A172 (cell line): ENCODE results near the gene PTGFRN. TPM values are rescaled to one million over a fixed set of nuclear protein-coding genes. Genes with fewer than 3 reads are reported as not detected.

ENCODE experiments used
- DNase-seq: peaks from one replicate; pipeline ENCODE4 v3.0.0-alpha.2; 2015; ENCODE audit warnings: low spot score
- total RNA-seq: library from RNA; depleted of rRNA; stranded (reverse); fragments of >200 nt; shearing (Covaris generic); gene quantifications from 2 replicates; pipeline ENCODE4 v1.2.3, GENCODE V29; 2014; rRNA removed

PTGFRN gene
- total RNA-seq, 1 experiment from 2014 or later: 55.4 TPM

GRCh38 chr1:117033772-117034171 is 124.1 kb downstream of the PTGFRN start:
- no peak for DNase-seq

GRCh38 chr1:117034791-117035290 is 125.1 kb downstream of the PTGFRN start:
- no peak for DNase-seq

GRCh38 chr1:117036018-117036461 is 126.3 kb downstream of the PTGFRN start:
- DNase-seq: no peak

DNA sequence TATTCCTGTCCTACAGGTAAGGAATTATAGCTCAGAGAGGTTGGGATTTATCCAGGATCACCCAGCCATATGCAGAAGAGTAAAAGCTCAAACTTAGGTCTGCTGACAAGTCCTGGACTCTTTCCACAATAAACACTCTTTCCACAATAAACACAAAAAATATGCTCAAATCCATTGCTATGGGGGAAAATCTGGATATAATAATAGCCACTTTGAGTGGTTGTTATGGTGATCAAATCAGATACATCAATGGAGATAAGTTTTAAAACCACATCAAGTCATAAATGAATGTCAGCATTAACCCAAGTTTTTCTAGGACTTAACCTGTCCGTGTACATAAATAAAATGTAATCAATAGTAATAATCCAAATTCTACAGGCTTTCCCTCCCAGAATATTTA is 128.1 kb downstream of the PTGFRN start:
- DNase-seq: no peak

DNA sequence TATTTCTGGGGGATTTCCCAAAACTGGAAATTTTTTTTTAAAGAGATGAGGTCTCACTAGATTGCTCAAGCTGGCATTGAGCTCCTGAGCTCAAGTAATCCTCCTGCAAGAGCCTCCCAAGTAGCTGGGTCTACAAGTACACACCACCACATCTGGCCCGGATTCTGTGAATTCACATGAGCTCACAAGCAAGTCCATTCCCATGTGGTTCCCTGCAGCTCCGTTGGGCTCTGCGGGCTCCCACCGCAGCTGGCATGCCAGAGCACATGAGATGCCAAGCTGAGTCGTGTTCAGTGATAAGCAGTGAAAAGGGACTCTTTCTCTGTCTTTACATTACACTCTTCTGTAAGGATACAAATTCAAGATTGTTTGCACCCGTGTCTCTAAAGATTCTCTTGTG is 128.5 kb downstream of the PTGFRN start:
- DNase-seq: no peak

Other genes starting within 250 kb of the PTGFRN start
- gene IGSF3, start 242.2 kb upstream of the PTGFRN start, total RNA-seq: 20.9 and 26.0 TPM in 2 replicates
- gene CD2, start 155.5 kb upstream of the PTGFRN start, total RNA-seq: not detected in 2 replicates
- not detected in 2 replicates for gene CD101, start 91.8 kb downstream of the PTGFRN start, total RNA-seq
- 23.2 and 32.2 TPM in 2 replicates for gene TTF2, start 150.4 kb downstream of the PTGFRN start, total RNA-seq
- gene TRIM45, start 211.8 kb downstream of the PTGFRN start, total RNA-seq: 2.6 and 6.0 TPM in 2 replicates